Stimulated activated CD8-positive, alpha-beta memory T cell treated with anti-CD3 and anti-CD28 coated beads, Interleukin-7, amount 100 ng/mL, for 1 hour (primary cell): ENCODE results near the gene C10orf90.

Experiments
- DNase-seq, 2 donors: peaks; one replicate each; pipeline ENCODE4 v3.0.0-alpha.2; 2020; ENCODE audit warnings: low read depth in 2 of 2

C10orf90 gene

DNA sequence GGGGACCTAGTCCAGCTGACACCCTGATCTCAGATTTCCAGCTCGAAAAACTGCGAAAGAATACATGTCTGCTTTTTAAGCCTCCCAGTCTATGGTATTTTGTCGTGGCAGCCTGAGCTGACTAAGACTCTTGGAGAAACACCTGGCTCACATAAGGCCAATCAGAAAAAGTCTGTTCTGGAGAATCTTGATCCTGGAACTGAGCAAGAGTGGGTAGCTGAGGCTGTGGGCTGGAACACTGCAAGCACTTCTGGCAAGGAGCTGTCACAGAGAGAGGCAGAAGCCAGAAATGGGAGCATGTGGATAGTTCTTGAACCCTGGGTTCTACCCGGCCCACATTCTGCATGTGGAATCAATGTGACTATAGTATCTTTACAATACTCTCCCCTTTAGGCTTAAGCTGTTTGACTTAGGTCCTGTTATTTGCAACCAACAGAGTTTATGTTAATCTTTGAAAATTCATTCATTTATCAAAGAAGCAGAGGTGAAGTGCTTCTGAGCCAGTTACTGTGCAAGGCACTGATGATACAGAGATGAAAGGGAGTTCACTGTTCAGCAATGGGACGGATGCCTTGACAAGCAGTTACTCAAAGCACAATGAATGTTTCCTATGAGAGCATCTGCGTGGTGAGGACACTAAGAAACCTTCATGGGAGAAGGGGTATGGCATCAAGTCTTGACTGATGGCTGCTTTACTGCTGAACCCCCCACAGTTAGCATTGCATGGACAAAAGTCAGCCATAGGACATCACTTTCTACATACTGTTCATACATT lies 4.4 kb upstream of the C10orf90 start:
- DNase-seq = no peak

DNA sequence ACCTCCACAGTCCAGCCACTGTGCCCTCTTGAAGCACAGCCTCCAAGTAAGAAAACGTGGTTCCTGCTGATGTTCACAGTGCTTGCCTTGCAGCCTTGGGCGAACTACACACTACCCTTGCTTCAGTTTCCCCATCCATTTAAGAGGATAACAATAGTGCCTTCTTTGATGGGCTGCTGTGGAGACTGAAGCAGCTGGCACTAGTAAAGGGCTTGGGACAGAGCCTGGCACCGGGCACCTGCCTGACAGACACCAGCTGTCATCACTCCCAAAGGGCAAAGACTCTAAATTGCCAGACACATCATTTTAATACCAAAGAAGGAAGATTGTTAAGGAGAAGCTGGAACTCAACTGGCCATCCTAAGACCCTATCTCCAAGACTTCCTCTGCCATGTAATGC lies 3.1 kb upstream of the C10orf90 start:
- DNase-seq = no peak

- no peak for DNase-seq
These were observed 996 bp upstream of the C10orf90 start for GRCh38 chr10:126671402-126671975.

- no peak for DNase-seq
These were observed 385 bp upstream of the C10orf90 start for GRCh38 chr10:126670895-126671261.

DNA sequence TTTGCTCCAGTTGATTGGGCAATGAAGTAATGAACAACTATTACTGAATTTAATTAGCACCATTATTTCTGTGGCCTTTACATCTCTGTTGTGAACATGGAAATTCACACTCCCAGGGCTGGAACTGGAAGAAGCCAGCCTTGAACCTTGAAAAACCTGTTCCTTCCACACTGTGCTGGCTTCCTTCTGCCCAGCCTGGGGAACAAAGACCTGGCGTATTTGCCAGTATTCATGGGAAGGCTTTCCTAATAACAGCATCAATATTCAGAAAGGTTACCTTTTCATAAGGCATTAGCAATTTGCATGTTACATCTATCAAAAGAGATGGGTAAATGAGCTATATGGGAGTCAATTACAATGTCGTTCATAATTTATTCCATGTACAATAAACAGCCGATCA lies 1.3 kb downstream of the C10orf90 start:
- DNase-seq = no peak

DNA sequence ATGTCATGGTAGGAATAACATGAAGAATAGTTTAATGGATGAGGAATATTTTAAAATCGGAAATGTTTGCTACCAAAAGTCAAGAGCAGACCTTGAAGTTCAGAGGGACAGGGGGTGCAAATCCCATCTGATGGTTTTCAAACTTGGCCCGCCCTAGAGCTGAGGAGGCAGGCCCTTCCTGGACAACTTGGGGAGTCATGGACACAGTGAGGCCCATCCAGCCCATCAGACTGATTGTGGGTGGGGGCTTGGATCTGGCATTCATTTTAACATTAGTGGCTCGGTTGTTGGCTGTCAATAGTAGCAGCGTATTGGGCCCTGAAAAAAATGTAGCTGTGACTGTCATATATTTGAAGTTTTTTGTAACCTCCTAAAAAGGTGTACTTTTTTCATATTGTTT lies 2.0 kb downstream of the C10orf90 start:
- no peak for DNase-seq

DNA sequence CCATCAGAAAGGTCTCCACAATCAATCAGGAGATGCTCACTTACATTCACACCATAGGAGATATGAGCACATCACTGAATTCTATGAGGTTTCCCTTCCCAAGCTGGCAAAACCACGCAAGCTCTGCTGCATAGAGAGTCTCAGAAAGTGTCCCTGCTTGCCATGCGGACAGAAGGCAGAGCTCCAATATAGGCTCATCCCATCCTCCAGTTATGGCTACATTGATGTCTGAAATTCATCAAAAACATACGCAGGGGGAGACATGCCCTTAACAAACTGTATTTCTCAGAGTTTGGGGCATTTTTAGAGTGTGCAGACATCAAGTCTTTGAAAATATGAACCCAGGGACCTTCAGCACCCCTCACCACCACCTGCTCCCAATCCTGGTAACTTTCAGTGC lies 2.9 kb downstream of the C10orf90 start:
- no peak for DNase-seq

DNA sequence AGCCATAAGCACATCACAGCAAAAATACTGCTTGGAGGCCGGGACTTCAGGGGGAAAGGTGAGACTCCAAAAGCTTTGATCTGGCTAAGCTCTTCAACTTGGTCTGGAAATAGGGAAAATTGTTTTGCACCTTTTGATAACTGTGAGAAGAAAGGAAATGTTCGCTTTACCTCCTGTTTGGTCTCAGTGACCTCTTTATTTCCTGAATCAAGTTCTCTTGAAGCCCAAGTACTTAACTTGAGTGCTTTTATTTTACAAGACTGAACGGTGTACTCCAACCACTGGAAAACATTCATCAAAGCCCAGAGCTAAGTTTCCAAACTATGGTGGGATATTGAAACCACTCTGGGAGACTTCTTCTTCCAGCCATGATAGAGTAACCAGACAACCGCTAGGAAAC lies 5.3 kb downstream of the C10orf90 start:
- no peak for DNase-seq

DNA sequence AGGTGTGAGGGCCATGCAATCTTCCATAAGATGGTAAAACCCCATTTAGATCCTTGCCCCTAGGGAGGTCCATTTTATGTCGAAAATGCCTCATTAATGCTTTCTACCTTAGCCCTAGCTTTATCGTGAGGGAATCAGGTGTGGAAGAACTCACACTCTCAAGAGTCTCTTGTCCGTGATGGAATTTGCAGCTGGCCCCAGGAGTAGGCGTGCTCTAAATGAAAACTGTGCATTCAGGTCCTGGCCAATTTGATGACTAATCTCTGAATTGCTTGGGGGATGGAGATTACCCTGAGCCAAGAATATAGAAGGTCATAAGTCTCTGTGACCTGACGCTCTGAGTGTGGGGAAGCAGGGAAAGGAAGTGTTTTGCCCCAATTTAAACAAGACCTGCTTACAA lies 6.6 kb downstream of the C10orf90 start:
- DNase-seq = no peak

DNA sequence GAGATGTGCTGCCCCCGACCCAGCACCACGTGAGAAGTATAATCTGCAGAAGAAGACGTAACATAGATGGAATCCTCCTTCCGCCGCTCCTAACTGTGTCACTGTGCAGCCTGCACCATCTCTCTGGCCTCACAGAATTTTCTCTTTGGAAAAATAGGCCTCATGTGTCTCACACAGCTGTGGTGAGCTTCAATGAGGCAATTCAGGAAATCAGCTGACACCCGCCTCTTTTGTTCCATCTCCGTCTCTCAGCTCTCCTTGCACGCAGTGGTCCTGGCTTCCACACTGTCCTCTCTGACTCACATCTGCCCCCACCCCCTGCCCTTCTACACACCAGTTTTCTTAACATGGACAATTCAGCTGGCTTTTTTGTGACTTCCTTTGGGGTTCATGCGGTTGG lies 7.2 kb downstream of the C10orf90 start:
- no peak for DNase-seq

DNA sequence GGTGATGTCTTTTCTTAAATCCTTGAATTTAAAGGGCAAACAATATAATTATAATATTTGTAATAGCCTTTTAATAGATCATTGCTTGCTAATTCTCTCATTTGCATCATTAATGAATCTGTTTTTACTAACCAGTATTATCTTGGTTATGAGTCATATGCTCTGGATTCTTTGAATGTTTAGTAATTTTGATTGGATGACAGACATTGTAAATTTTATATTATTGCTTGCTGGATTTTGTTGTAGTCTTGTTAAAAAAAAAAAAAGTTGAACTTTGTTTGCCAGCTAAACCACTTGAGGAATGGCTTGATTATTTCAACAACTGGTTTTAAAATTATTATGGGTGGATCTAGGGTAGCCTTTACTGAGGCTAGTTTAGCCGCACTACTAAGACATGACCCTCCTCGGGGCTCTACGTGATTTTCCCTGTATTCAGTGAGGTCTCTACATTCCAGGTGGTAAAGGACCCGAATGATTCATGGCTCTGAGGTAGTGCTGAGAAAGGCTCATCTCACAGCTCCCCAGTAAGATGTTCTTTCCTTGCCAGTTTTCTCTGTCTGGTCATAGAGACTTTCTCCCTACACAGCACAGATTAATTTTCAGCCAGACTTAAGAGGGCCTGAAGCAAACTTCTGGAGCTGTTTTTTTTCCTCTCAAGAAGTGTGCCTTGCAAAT lies 8.5 kb downstream of the C10orf90 start:
- no peak for DNase-seq

- no peak for DNase-seq
These were observed 9.1 kb downstream of the C10orf90 start for GRCh38 chr10:126661356-126661755.

DNA sequence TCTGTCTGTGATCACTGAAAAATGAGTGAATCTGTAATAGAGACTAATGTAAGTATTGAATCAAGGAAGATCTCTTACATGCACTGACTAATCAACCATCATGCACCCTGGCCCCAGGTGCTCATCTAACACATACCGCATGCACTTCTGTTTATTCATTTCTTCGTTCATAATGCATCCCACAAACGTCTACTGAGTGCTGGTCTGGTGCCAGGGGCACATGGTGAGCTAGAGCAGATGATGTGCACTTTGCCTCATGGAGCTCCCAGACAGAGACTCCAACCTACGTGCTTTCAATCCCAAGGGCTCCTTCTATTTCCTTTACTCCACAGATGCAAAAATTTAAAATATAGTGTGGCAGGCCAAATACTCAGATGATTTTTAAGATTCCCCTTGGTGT lies 10.7 kb downstream of the C10orf90 start:
- DNase-seq = no peak

DNA sequence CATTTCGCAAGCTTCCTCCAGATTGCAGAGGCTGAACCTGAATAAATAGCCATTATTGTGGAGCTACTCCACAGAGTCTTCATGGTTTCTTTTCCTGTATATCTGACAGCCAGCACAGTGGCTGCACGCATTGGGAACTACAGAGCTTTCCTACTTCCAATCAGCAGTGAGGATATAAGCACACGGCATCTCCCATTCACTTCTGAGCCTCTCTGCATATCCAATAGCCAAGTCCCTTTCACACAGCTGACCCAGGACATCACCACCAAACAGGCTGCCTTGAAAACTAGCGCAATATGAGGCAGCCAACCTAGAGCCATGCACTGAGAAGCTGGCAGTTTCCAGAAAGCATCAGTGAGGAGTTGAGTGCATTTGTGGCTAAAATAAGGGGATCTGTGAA lies 11.6 kb downstream of the C10orf90 start:
- DNase-seq = no peak

DNA sequence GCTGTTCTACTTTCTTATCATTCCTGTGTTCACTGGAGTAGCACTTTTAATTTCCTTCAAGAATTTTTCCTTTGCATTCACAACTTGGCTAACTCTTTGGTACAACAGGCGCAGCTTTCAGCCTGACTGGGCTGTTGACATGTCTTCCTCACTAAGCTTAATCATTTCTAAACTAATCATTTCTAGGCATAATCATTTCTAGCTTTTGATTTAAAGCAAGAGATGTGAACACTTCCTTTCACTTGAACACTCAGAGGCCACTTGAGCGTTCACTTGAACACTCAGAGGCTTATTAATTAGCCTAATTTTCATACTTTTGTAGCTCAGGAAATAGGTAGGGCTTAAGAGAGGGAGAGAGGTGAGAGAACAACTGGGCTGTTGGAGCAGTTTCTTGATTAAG lies 15.9 kb downstream of the C10orf90 start:
- no peak for DNase-seq

- no peak for DNase-seq
These were observed 19.0 kb downstream of the C10orf90 start for GRCh38 chr10:126651467-126651866.

- no peak for DNase-seq
These were observed 20.3 kb downstream of the C10orf90 start for GRCh38 chr10:126650161-126650560.

GRCh38 chr10:126647116-126647515 lies 23.4 kb downstream of the C10orf90 start:
- DNase-seq = no peak

GRCh38 chr10:126646110-126646509 lies 24.4 kb downstream of the C10orf90 start:
- DNase-seq = no peak

- DNase-seq = no peak
These were observed 30.1 kb downstream of the C10orf90 start for GRCh38 chr10:126640401-126640800.

DNA sequence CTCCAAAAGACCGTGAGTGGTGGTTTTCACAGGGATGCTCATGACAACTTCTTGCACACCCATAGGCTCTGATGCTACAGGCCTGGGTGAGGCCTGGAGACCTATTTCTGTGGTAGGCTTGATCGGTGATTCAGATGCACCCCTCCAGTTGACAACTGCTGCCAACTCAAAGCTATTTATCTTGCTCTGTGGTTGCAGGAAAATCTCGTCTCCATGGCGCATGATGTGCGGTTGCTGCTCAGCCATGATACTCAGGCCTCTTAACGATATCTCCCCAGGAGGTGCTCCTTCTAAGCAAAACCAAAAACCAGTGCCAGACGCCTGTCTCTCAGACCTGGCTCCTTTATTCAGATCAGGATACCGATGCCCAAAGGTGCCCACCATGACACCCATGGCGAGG lies 31.4 kb downstream of the C10orf90 start:
- DNase-seq = no peak

DNA sequence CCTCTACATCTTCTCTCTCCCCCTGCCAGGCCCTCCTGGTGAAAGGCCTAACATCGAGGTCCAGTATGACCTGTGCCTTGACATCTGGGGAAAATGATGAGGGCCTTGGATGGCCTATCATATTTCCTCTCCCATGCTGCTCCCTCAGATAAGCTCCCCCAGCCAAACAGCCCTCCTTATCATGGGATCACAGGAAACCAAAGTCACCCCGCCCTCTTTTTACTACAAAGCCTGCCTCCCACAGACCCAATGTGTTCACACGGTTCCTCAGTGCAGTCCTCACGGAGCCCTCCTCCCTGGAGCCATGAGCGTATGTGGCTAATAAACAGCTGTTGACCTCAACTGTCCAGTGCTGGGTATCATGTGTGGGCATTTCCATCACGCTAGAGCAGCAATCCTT lies 32.0 kb downstream of the C10orf90 start:
- DNase-seq = no peak

GRCh38 chr10:126637501-126637900 lies 33.0 kb downstream of the C10orf90 start:
- no peak for DNase-seq
